MG63 (cell line): ENCODE data around the gene ADAMTSL1. TPM values are rescaled to one million over a fixed set of nuclear protein-coding genes. Genes with fewer than 3 reads are reported as not detected.

Experiments used
- DNase-seq: peaks from one replicate; pipeline ENCODE4 v3.0.0-alpha.2; 2020
- H3K27me3 ChIP-seq: fragments of 250-450 bp; sonication (Bioruptor Pico); 2 replicates; pipeline ENCODE4 v1.5.1; 2020; ENCODE audit warnings: mild to moderate bottlenecking, moderate library complexity
- H3K36me3 ChIP-seq: fragments of 250-450 bp; sonication (Bioruptor Pico); 2 replicates; pipeline ENCODE4 v1.5.1; 2020; ENCODE audit warnings: mild to moderate bottlenecking, moderate library complexity
- H3K4me3 ChIP-seq: fragments of 250-450 bp; sonication (Bioruptor Pico); 2 replicates; pipeline ENCODE4 v1.5.1; 2020; ENCODE audit warnings: mild to moderate bottlenecking, moderate library complexity
- H3K9me3 ChIP-seq: fragments of 250-450 bp; sonication (Bioruptor Pico); 2 replicates; pipeline ENCODE4 v1.5.1; 2020; ENCODE audit warnings: mild to moderate bottlenecking, moderate library complexity
- total RNA-seq: library from RNA; depleted of rRNA; stranded (reverse); fragments of >200 nt; shearing (Covaris generic); gene quantifications from 2 replicates; pipeline ENCODE4 v1.2.3, GENCODE V29; 2014; ENCODE audit warnings: low replicate concordance

The ADAMTSL1 gene
- total RNA-seq, 1 experiment from 2014 or later: 62.9 TPM

DNA sequence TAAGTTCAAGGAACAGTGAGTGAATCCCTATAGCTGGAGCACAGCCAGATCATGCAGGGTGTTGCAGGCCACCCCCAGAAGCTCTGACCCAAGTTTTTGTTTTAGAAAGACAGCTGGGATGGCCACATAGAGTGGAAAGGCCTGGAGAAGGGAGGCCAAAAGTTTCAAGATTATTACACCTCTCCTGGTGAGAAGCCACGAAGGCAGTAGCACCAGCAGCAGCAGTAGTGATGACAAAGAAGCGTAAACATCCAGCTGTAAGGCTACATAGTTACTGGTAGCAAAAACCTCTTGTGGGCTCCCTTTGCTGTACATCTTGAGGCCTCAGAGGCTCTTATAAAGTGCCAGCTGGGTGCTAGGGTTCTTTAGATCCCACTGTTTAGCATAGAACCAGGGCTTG is 11.8 kb downstream of the ADAMTSL1 start:
- no peaks in the 10 kb centered on the region for H3K27me3 ChIP-seq
- peaks cover 64% of the 10 kb centered on the region for H3K36me3 ChIP-seq
- no peaks in the 10 kb centered on the region for H3K9me3 ChIP-seq
- H3K4me3 ChIP-seq: no peak overlapping the region
- peak; percentile 41 for DNase-seq

DNA sequence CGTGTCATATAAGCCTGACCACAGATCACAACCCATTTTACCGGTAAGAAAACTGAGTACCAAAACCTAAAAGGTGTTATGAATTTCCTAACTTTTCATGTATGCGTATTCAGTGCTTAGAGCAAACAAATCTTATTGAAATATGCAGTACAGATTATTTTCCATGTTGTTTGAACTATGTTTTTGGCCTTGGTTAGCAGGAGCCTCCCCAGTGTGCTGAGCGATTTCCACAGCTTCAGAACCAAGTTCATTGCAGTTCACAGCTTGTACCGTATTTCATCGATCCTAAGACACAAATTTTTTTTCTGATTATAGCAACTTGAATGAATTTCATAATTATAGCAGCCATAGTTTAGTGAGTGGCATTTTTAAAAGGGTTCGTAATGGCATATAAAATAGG is 13.7 kb downstream of the ADAMTSL1 start:
- no peak for DNase-seq
- H3K27me3 ChIP-seq: no peaks in the 10 kb centered on the region
- peaks cover 47% of the 10 kb centered on the region for H3K36me3 ChIP-seq
- H3K4me3 ChIP-seq: no peak overlapping the region
- H3K9me3 ChIP-seq: no peaks in the 10 kb centered on the region

DNA sequence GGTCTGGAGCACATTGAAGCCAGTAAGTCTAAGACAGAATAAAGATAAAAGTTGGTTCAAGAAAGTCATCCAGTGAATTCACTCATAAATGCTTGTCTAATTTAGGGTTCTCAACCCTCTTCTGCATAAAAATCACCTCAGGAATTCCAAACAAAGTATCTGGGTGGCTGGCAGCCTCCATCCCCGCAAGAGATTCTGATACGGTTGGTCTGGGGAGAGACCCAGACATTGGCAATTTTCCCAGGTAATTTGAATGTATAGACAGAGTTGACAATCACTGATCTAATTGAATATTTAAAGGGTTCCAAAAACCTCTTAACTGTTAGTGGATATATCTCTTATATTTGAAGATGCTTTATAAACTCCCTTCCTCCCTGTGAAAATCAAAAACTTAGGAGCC is 14.9 kb downstream of the ADAMTSL1 start:
- Histone ChIP-seq H3K36me3 (peaks cover 36% of the 10 kb centered on the region), H3K9me3 (no peaks in the 10 kb centered on the region), H3K27me3 (no peaks in the 10 kb centered on the region), H3K4me3 (no peak overlapping the region)
- DNase-seq: no peak

DNA sequence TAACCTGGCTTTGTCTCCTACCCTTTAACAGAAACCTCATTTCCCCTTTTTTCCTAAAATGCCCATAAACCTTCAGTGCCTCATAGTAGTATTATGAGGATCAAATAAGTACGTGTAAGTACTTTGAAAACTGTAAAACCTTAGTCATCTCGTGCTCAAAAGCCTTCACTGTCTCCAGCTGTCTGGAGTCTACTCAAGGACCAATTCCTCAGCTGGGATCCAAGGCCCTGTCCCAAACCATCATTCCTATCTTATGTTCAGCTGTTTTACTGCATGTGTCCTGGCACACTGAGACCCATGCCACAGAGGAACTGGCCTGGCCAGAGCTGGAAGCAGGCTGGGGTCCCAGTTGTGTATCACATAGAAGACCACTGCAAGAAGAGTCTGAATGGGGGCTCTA is 15.9 kb downstream of the ADAMTSL1 start:
- DNase-seq: peak; percentile 87
- Histone ChIP-seq H3K9me3 (no peaks in the 10 kb centered on the region), H3K27me3 (no peaks in the 10 kb centered on the region), H3K36me3 (peaks cover 33% of the 10 kb centered on the region), H3K4me3 (no peak overlapping the region)

DNA sequence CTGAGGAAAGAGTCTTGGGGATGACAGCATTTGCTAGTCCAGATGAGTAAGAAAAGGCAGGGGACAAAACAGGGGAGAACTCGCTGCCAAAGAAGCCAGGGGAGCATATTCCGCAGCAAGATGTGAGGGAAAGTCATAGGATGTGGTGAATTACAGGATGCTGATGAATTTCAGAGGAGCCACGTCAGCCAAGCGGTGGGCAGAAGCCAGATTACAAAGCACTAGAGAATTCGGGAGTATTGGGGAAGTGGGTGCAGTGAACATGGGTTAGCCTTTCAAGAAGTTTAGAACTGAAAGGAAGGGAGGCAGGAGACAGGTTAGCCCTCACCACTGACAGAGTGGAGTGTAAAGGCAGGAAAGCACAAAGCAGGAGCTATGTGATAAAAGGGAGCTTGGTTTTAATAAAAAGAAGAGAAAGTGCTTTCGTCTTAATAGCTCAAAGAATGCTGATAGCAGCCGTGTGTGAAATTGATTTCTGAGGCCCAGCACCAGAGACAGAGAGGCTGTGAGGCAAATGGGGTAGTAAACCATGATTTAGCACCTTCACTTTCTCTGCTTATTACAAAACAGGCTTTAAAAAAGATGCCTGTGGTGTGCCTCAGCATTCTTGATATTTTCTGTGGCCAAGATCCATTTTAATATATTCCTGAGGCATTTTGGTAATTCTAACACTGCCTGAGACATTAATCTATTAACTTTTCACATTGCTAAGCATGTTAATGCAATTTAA is 16.9 kb downstream of the ADAMTSL1 start:
- peak; percentile 99 for DNase-seq
- Histone ChIP-seq H3K27me3 (no peaks in the 10 kb centered on the region), H3K36me3 (peaks cover 33% of the 10 kb centered on the region), H3K9me3 (peaks cover under 1% of the 10 kb centered on the region; the same call in 1 of the 2 replicates), H3K4me3 (no peak overlapping the region)

DNA sequence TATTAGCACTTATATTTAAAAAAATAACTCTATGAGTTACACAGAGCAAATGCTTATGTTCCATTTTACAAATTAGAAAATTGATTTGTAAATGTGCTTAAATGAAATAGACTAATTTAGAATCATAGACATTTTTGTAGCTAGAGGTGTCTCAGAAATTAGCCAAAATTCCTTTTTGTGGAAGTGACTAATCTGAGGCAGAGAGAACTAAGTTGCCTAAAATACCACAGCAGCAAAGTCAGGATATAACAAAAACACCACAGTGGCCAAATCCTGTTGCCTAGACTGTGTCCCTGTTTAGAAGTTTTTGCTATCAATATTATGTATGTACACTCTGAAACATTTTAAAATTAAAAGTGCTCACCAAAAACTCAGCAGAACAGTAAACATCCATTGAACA is 18.7 kb downstream of the ADAMTSL1 start:
- no peak for DNase-seq
- Histone ChIP-seq H3K9me3 (peaks cover 5% of the 10 kb centered on the region), H3K4me3 (no peak overlapping the region), H3K36me3 (peaks cover 31% of the 10 kb centered on the region), H3K27me3 (no peaks in the 10 kb centered on the region)

DNA sequence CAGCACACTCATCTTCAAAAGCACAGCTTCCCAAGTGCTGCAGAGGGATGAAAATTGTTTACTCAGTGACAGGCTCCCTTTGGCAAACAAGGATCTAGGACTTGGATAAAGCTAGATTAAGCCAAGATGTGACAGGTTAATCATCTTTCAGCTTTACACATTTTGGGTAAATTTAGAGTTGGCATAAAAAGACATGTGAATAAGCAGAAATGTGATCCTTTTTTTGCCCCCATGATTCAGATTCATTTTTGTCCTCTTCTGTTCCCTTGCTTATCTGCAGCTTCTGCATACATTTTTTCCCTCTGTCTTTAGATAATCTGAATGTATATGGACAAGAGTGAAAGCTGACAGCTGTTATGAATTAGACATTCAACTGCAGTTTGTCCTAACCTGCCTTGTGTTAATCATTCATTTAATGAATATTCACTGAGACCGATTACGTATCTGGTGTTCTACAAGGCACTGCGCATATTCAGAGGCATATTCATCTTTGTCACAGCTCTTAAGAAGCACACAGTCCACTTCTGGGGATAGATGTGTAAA is 19.6 kb downstream of the ADAMTSL1 start:
- Histone ChIP-seq H3K9me3 (peaks cover 5% of the 10 kb centered on the region), H3K36me3 (peaks cover 31% of the 10 kb centered on the region), H3K27me3 (no peaks in the 10 kb centered on the region), H3K4me3 (no peak overlapping the region)
- DNase-seq: peak; percentile 64

DNA sequence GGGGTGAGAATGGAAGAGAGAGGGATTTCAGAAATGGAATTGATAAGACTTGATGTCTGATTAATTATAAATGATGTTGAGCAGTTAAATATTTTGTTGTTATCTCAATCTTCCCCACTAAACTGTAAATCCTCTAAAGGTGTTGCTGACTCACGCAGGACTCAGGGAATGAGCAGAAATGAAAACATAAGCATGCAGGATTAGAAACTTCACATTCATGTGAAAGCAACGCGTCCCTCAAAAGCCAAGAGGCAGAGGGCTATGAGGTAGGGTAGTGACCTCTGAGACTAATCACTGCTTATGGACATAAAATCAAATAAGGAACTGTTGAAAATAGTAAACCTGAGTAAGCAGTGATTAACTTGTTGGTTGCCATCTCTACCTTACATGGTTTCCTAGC is 21.1 kb downstream of the ADAMTSL1 start:
- no peak for DNase-seq
- Histone ChIP-seq H3K4me3 (no peak overlapping the region), H3K27me3 (no peaks in the 10 kb centered on the region), H3K36me3 (peaks cover 40% of the 10 kb centered on the region), H3K9me3 (peaks cover 5% of the 10 kb centered on the region)

DNA sequence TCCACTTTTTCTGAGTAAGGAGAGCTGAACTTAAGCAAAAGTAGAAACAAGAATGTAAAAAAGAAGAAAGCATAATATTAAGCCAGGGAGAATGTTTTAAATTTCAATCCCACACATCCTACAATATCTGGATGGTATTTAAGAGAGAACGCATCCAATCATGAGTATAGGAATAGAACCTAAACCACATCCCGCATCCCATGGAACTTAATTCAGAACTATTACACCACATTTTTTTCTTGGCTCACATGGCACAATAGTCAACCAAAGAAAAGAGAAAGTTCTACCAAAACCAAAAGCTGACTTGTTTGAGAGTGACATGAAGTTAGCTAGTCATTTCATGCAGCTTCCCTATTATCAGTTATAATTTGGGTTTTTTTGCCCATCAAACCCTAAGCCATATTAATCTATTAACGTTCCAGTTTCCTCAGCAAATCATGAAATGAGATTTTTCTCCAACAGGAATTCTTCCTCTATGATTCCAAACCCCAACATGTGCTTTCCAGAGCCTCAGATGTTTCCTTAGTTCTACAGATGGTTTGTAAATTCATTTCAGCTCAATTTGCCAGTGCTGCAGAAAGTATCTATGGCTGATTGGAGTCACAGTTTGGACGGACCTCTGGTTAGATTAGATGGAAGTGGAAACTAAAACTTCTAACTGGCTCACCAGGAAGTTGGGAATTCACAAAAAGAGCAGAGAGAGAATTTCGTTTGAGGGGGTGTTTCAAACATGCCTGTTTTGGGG is 22.5 kb downstream of the ADAMTSL1 start:
- H3K36me3 ChIP-seq: peaks cover 40% of the 10 kb centered on the region
- no peak overlapping the region for H3K4me3 ChIP-seq
- H3K27me3 ChIP-seq: no peaks in the 10 kb centered on the region
- H3K9me3 ChIP-seq: peaks cover 5% of the 10 kb centered on the region
- no peak for DNase-seq

DNA sequence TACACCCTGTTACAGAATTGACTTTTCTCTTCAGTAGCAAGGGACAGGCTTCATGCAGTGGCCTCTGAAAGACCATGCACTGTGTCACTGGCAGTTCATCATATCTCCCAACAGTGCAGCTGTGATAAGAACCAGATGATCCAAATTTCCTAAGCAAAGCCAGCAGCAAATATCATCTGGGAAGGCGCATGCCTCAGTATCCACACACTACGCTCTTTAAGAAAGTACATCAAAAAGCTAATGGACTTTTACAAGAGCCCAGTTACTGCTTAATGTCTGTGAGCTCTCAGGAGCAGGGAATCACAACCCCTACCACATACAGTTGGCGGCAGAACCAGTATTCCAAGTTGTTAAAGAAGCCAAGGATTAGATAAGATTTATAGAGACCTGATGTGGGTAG is 25.1 kb downstream of the ADAMTSL1 start:
- H3K9me3 ChIP-seq: peaks cover 5% of the 10 kb centered on the region
- no peaks in the 10 kb centered on the region for H3K27me3 ChIP-seq
- DNase-seq: no peak
- H3K4me3 ChIP-seq: no peak overlapping the region
- peaks cover 48% of the 10 kb centered on the region for H3K36me3 ChIP-seq

DNA sequence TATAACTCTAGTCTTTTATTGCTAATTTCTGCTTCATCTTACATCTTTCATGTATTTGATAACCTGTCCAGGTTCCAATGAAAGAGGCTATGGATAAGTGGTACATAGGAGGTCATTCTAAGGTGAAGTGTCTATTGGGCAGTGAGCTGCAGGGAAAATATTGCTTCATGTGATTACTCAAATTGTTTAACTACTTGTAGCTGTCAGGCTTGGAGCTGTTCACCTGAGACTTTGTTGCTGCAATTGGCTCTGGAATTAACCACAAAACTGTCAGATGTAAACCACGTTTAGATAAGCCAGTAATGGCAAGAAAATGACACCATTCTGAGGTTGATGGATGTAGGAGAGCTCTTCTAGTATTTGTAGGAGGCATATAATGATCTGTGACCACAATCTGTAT is 26.0 kb downstream of the ADAMTSL1 start:
- peaks cover 53% of the 10 kb centered on the region for H3K36me3 ChIP-seq
- peaks cover 5% of the 10 kb centered on the region for H3K9me3 ChIP-seq
- no peaks in the 10 kb centered on the region for H3K27me3 ChIP-seq
- DNase-seq: no peak
- no peak overlapping the region for H3K4me3 ChIP-seq

DNA sequence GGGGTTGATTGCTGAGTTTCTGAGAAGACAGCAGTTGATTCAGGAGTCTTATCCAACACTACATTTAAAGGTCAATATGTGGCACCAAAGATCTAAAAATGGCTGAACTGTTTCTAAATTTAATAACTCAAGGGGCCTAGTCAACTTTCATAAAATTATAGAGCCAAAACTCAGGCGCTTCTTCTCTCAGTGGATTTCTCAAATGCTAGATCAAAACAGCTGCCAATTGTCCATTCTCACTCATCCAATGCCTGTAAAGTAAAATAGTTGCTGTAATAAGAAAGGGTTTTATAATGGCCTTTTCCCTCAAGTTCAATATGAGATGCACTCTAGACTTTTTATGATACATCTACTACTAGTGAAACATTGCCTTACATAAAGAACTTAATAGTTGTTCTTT is 26.5 kb downstream of the ADAMTSL1 start:
- peaks cover 5% of the 10 kb centered on the region for H3K9me3 ChIP-seq
- peaks cover 53% of the 10 kb centered on the region for H3K36me3 ChIP-seq
- no peak for DNase-seq
- no peaks in the 10 kb centered on the region for H3K27me3 ChIP-seq
- H3K4me3 ChIP-seq: no peak overlapping the region

DNA sequence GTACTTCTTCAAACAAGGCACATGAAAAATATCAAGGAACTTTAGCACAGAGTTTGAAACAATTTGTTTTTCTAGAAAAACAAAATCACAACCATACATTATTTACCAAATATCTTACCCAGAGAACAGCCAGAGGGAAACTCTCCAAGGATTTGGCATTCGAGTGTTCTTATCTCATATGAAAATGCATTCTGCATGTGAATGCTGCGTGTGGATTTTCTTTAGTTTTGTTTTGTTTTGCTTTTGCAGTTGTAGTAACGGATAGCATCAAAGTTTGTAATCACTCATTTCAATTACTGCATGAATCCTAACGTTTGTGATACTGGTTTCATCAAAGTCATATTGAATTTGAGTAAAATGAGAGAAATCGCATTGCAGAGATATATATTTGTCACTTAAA is 28.0 kb downstream of the ADAMTSL1 start:
- DNase-seq: no peak
- peaks cover 51% of the 10 kb centered on the region for H3K36me3 ChIP-seq
- no peak overlapping the region for H3K4me3 ChIP-seq
- H3K9me3 ChIP-seq: peaks cover under 1% of the 10 kb centered on the region; the same call in 1 of the 2 replicates
- H3K27me3 ChIP-seq: no peaks in the 10 kb centered on the region

DNA sequence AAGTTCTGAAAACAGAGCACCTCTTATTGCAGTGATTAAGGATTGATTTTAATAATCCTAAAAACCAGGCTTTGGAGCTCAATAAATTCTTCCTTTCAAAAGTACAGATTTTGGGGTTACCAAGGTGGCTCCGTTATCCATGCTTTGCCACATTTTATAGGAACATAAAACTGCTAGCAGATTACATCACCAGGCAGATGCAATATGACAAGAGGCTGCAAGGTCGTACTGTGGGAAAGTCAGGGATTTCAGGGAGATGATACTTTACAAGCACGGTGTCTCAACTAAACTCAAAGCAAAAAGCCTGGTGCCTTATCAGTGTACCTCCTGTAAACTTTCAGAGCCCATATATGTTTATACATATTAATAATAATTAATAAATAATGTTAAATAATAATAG is 28.6 kb downstream of the ADAMTSL1 start:
- Histone ChIP-seq H3K36me3 (peaks cover 55% of the 10 kb centered on the region), H3K9me3 (peaks cover 3% of the 10 kb centered on the region; the same call in 1 of the 2 replicates), H3K27me3 (no peaks in the 10 kb centered on the region), H3K4me3 (no peak overlapping the region)
- DNase-seq: no peak

DNA sequence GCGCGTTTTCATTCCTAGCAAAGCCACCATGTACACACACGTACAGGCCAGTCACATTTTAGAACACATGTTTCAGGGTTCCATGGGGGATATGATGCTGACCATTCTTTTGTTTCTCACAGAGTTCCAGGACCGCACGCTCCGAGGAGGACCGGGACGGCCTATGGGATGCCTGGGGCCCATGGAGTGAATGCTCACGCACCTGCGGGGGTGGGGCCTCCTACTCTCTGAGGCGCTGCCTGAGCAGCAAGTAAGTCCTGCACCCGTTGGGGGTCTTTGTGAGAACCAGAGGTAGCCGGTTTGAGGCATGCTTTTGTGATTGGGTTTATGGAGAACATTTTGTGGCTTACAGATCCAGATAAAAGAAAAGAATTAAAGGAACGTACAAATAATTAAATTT is 30.8 kb downstream of the ADAMTSL1 start:
- DNase-seq: no peak
- Histone ChIP-seq H3K36me3 (peaks cover 63% of the 10 kb centered on the region), H3K4me3 (no peak overlapping the region)

DNA sequence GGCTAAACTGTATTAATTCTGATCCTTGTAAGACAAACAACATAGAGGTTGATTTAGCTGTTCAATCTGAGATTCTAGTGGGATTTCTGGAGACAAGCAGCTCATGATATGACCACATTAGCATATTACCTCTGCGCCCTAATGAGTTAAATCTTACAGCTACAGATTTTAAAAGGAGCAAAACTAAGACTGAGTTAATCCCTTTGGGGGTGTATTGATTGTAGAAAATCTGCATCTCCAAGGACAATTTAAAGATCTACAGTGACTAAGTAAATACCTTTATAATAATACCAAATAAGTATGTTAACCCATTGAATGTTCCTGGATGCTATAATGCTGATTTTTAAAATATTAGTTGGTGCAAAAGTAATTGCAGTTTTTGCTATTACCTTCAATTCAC is 33.2 kb downstream of the ADAMTSL1 start:
- Histone ChIP-seq H3K4me3 (no peak overlapping the region), H3K27me3 (no peaks in the 10 kb centered on the region), H3K36me3 (peaks cover 63% of the 10 kb centered on the region), H3K9me3 (peaks cover 13% of the 10 kb centered on the region)
- DNase-seq: no peak

More for the DNA sequence above, 30.8 kb downstream of the ADAMTSL1 start:
- Histone ChIP-seq H3K9me3 (peaks cover 13% of the 10 kb centered on the region), H3K27me3 (no peaks in the 10 kb centered on the region)

DNA sequence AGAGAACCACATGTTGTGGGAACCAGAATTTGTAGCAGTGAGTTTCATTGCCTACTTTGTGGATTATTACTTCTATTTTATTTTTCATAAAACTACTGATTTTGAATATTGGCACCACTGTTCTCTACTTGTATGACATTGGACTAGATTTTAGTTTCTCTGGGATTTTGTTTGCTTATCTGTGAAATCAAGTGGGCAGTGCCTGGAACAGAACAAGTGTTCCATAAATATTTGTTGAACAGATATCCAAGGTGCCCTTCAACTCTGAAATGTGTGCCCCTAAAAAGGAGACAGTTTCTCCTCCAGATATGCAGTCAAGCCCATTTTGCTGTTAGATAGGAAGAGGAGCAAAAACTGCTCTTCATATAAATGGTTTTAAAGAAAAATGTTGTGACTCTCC is 42.6 kb downstream of the ADAMTSL1 start:
- no peak for DNase-seq
- no peaks in the 10 kb centered on the region for H3K27me3 ChIP-seq
- peaks cover 10% of the 10 kb centered on the region for H3K36me3 ChIP-seq
- H3K9me3 ChIP-seq: no peaks in the 10 kb centered on the region
- H3K4me3 ChIP-seq: no peak overlapping the region

DNA sequence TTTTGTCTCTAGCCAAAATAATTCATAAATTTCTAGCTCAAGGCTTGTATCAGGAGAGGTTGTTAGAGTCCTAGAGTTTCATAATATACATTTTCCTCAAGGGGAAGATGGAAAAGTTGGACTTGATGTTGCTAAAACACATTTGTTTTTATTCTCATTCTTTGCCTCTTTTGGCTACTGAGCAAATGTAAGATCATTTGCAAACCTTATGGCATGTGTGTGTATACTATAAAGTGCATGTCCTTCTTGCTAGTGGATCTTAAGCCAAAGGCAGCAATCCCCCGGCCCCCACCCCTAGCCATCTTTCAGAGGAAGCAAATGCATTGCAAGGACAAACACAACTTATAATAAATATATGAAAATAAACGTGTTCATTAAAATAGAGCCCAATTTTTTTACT is 43.0 kb downstream of the ADAMTSL1 start:
- peaks cover 13% of the 10 kb centered on the region for H3K36me3 ChIP-seq
- H3K27me3 ChIP-seq: no peaks in the 10 kb centered on the region
- H3K4me3 ChIP-seq: no peak overlapping the region
- DNase-seq: no peak
- H3K9me3 ChIP-seq: no peaks in the 10 kb centered on the region
